ENCODE measurements around the gene MED26. TPM values are rescaled to one million over a fixed set of nuclear protein-coding genes. Genes with fewer than 3 reads are reported as not detected.

MED26 gene
- total and polyA plus RNA-seq, 10 of the 15 experiments (the other 5 are each of a cell fraction or from before 2014, with no cell fraction given): 1.1 to 21.4 (median 9.7) TPM

DNA sequence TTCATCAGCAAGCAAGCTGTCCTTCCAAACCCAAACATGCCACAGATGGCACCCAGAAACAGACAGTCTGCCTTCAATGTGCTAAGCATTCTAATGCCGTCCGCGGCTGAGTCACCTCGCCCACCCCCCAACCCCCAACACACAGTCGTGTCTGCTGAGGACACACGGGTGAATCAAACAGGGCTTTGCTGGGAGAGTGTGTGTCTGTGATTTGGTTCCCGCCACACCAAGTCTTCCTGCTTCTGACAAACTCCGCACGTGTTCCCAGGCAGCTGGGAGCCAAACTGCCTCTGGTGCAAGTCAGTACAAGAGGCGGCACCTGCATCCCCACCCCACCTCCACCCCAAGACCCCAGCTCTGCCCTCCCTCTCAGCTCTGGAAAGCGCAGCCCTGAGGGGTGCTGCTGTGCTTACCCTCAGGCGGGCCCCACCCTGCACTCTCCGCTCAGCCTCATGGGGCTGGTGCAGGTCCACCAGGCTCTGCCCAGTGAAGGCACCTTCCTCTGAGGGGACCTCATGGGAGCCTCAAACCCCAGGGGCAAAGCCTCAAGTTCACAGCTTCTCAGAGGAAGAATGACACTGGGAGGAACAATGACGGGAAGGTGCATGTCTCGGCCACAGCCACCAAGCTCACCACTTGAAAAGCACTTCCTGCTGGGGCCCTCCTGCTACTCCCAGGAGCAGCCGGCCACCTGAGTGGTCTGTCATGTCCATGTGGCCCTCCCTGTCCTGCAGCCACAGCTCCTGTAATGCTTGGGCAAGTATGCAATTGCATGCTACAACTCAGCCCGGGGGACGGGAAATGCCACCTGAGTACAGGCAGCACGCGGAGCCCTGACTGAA, 40.8 kb downstream of the MED26 start (continued):
- TF ChIP-seq ELK1 (IDR thresholded peaks at IDR 0.05; ENCODE audit: low read depth, low read length): 0 out of 2 replicates have a peak, but pooled peaks have one; percentile 35
- TF ChIP-seq SMAD5 (IDR thresholded peaks at IDR 0.05; ENCODE audit: low read depth): peak; percentile 55
- TF ChIP-seq SMAD1 (IDR thresholded peaks at IDR 0.05; ENCODE audit: low read depth, partially characterized antibody): peak; percentile 75
- TF ChIP-seq, protein P1, sequence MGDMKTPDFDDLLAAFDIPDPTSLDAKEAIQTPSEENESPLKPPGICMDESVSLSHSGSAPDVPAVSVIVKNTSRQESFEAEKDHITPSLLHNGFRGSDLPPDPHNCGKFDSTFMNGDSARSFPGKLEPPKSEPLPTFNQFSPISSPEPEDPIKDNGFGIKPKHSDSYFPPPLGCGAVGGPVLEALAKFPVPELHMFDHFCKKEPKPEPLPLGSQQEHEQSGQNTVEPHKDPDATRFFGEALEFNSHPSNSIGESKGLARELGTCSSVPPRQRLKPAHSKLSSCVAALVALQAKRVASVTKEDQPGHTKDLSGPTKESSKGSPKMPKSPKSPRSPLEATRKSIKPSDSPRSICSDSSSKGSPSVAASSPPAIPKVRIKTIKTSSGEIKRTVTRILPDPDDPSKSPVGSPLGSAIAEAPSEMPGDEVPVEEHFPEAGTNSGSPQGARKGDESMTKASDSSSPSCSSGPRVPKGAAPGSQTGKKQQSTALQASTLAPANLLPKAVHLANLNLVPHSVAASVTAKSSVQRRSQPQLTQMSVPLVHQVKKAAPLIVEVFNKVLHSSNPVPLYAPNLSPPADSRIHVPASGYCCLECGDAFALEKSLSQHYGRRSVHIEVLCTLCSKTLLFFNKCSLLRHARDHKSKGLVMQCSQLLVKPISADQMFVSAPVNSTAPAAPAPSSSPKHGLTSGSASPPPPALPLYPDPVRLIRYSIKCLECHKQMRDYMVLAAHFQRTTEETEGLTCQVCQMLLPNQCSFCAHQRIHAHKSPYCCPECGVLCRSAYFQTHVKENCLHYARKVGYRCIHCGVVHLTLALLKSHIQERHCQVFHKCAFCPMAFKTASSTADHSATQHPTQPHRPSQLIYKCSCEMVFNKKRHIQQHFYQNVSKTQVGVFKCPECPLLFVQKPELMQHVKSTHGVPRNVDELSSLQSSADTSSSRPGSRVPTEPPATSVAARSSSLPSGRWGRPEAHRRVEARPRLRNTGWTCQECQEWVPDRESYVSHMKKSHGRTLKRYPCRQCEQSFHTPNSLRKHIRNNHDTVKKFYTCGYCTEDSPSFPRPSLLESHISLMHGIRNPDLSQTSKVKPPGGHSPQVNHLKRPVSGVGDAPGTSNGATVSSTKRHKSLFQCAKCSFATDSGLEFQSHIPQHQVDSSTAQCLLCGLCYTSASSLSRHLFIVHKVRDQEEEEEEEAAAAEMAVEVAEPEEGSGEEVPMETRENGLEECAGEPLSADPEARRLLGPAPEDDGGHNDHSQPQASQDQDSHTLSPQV (IDR thresholded peaks at IDR 0.05): 0 out of 2 replicates have a peak, but pooled peaks have one; percentile 5
- no peak for TF ChIP-seq FOXM1 (IDR thresholded peaks at IDR 0.05; ENCODE audit: low read depth, low read length)
- no peak for TF ChIP-seq REST (IDR thresholded peaks at IDR 0.05; ENCODE audit: low read depth, low read length)
- no peak; the same call in none of the 2 replicates for TF ChIP-seq POLR2AphosphoS2 (IDR thresholded peaks at IDR 0.05; ENCODE audit: low read depth, low read length)
- no peak; the same call in 1 of the 2 replicates for TF ChIP-seq HDGF (IDR thresholded peaks at IDR 0.05)
- TF ChIP-seq MYB (IDR thresholded peaks at IDR 0.05; ENCODE audit: borderline replicate concordance, low read depth, low read length): no peak
- peak; percentile 54 for TF ChIP-seq SIN3A (IDR thresholded peaks at IDR 0.05; ENCODE audit: low read depth, low read length)

Measured in GM12878 (cell line).